Activated effector memory CD4-positive, alpha-beta T cell treated with anti-CD3 and anti-CD28 coated beads, Interleukin-2, amount 50 U/mL, for 16 hours (primary cell): Measurements from ENCODE around the gene PDCD6IP.
"Not testable (repeated sequence)": the region's sequence is repeated elsewhere in the genome, so short reads cannot be mapped to it uniquely, and the experiment has no call there.

Experiments
- DNase-seq: peaks from one replicate; pipeline ENCODE4 v3.0.0-alpha.2; 2020

The PDCD6IP gene

GRCh38 chr3:33798418-33799201 is at the start of gene PDCD6IP:
TSS of gene PDCD6IP (plus strand) at chr3:33798630. CDS start at chr3:33798729, 99 bp downstream.
- DNase-seq = peak; percentile 96

- no peak for DNase-seq
These were observed 48.8 kb upstream of the PDCD6IP start for GRCh38 chr3:33749546-33750210.

GRCh38 chr3:33750211-33750548 is 48.2 kb upstream of the PDCD6IP start:
- DNase-seq = no peak

- DNase-seq = no peak
These were observed 47.1 kb upstream of the PDCD6IP start for GRCh38 chr3:33751336-33751735.

GRCh38 chr3:33754391-33754790 is 44.0 kb upstream of the PDCD6IP start:
- not testable (repeated sequence) for DNase-seq

- DNase-seq = no peak
These were observed 40.1 kb upstream of the PDCD6IP start for GRCh38 chr3:33758281-33758680.

- no peak for DNase-seq
These were observed 39.6 kb upstream of the PDCD6IP start for GRCh38 chr3:33758864-33759263.

GRCh38 chr3:33768578-33769330 is 29.7 kb upstream of the PDCD6IP start:
- DNase-seq = no peak

GRCh38 chr3:33773637-33774036 is 24.8 kb upstream of the PDCD6IP start:
- DNase-seq = no peak

GRCh38 chr3:33775363-33775762 is 23.1 kb upstream of the PDCD6IP start:
- no peak for DNase-seq

GRCh38 chr3:33777996-33778395 is 20.4 kb upstream of the PDCD6IP start:
- no peak for DNase-seq

GRCh38 chr3:33779751-33780150 is 18.7 kb upstream of the PDCD6IP start:
- DNase-seq = no peak

- DNase-seq = not testable (repeated sequence)
These were observed 17.0 kb upstream of the PDCD6IP start for GRCh38 chr3:33781413-33781812.

- no peak for DNase-seq
These were observed 11.7 kb upstream of the PDCD6IP start for GRCh38 chr3:33786565-33787327.

- peak; percentile 82 for DNase-seq
These were observed 11.0 kb upstream of the PDCD6IP start for GRCh38 chr3:33787328-33788009.

- DNase-seq = no peak
These were observed 9.1 kb upstream of the PDCD6IP start for GRCh38 chr3:33789183-33789954.

- no peak for DNase-seq
These were observed 8.3 kb upstream of the PDCD6IP start for GRCh38 chr3:33790091-33790490.

GRCh38 chr3:33791477-33792166 is 6.8 kb upstream of the PDCD6IP start:
- DNase-seq = no peak

GRCh38 chr3:33792167-33792892 is 6.1 kb upstream of the PDCD6IP start:
- DNase-seq = no peak

GRCh38 chr3:33795131-33795530 is 3.3 kb upstream of the PDCD6IP start:
- no peak for DNase-seq
